Keratinocyte (primary cell): ENCODE results near the gene P4HA1.

Experiments used
- EZH2 ChIP-seq: IDR thresholded peaks from one replicate; pipeline ENCODE4 v1.6.1; 2012; ENCODE audit warnings: inconsistent platforms, mild to moderate bottlenecking, low read length, moderate library complexity
- TF ChIP-seq, protein P1 (sequence below), 3 experiments: IDR thresholded peaks in 1 of 3; conservative IDR thresholded peaks in 1 of 3; optimal IDR thresholded peaks in 1 of 3; 2 replicates in 2 of 3; 3 replicates in 1 of 3; pipeline versions ENCODE3 to v1.5.1; 2011; ENCODE audit warnings: low read length in 3 of 3, mild to moderate bottlenecking in 3 of 3, moderate library complexity in 2 of 3, control low read depth in 1 of 3, inconsistent platforms in 1 of 3; ENCODE audit not compliant: insufficient read depth in 2 of 3; ENCODE audit errors: extremely low read depth in 1 of 3

GRCh38 chr10:73018632-73019031 is 78.0 kb downstream of the P4HA1 start:
- no peak for TF ChIP-seq EZH2
- TF ChIP-seq, protein P1, sequence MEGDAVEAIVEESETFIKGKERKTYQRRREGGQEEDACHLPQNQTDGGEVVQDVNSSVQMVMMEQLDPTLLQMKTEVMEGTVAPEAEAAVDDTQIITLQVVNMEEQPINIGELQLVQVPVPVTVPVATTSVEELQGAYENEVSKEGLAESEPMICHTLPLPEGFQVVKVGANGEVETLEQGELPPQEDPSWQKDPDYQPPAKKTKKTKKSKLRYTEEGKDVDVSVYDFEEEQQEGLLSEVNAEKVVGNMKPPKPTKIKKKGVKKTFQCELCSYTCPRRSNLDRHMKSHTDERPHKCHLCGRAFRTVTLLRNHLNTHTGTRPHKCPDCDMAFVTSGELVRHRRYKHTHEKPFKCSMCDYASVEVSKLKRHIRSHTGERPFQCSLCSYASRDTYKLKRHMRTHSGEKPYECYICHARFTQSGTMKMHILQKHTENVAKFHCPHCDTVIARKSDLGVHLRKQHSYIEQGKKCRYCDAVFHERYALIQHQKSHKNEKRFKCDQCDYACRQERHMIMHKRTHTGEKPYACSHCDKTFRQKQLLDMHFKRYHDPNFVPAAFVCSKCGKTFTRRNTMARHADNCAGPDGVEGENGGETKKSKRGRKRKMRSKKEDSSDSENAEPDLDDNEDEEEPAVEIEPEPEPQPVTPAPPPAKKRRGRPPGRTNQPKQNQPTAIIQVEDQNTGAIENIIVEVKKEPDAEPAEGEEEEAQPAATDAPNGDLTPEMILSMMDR (optimal IDR thresholded peaks at IDR 0.05 in 1 of 3, IDR thresholded peaks at IDR 0.05 in 1 of 3, conservative IDR thresholded peaks at IDR 0.05 in 1 of 3; ENCODE audit: extremely low read depth in 1 of 3, insufficient read depth in 2 of 3, low read length in 3 of 3) = no peak
